Measurements from ENCODE around the gene FAM222B. TPM values are rescaled to one million over a fixed set of nuclear protein-coding genes. Genes with fewer than 3 reads are reported as not detected.

FAM222B gene
- total and polyA plus RNA-seq, 9 of the 15 experiments (the other 6 are each of a cell fraction or from before 2014, with no cell fraction given) = 4.0 to 34.6 (median 7.5) TPM

DNA sequence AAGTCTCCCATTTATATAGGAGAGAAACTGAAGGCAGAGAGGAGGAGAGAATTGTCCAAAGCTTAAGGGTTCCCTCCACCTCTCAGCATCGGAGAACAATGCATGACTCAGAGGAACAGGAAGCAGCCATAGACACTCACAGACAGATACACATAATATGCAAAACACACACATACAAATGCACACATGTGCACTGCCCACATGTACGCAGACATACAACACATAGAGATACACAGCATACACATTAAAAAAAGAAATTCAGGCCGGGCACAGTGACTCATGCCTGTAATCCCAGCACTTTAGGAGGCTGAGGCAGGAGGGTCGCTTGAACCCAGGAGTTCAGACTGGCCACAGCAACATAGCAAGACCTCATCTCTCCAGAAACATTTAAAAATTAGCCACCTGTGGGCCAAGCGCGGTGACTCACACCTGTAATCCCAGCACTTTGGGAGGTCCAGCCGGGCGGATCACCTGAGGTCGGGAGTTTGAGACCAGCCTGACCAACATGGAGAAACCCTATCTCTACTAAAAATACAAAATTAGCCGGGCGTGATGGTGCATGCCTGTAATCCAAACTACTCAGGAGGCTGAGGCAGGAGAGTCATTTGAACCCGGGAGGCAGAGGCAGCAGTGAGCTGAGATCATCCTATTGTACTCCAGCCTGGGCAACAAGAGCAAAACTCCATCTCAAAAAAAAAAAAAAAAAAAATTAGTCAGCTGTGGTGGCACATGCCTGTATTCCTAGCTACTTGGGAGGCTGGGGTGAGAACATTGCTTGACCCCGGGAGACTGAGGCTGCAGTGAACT is 23.6 kb upstream of the FAM222B start (continued):
- TF ChIP-seq, protein P1, sequence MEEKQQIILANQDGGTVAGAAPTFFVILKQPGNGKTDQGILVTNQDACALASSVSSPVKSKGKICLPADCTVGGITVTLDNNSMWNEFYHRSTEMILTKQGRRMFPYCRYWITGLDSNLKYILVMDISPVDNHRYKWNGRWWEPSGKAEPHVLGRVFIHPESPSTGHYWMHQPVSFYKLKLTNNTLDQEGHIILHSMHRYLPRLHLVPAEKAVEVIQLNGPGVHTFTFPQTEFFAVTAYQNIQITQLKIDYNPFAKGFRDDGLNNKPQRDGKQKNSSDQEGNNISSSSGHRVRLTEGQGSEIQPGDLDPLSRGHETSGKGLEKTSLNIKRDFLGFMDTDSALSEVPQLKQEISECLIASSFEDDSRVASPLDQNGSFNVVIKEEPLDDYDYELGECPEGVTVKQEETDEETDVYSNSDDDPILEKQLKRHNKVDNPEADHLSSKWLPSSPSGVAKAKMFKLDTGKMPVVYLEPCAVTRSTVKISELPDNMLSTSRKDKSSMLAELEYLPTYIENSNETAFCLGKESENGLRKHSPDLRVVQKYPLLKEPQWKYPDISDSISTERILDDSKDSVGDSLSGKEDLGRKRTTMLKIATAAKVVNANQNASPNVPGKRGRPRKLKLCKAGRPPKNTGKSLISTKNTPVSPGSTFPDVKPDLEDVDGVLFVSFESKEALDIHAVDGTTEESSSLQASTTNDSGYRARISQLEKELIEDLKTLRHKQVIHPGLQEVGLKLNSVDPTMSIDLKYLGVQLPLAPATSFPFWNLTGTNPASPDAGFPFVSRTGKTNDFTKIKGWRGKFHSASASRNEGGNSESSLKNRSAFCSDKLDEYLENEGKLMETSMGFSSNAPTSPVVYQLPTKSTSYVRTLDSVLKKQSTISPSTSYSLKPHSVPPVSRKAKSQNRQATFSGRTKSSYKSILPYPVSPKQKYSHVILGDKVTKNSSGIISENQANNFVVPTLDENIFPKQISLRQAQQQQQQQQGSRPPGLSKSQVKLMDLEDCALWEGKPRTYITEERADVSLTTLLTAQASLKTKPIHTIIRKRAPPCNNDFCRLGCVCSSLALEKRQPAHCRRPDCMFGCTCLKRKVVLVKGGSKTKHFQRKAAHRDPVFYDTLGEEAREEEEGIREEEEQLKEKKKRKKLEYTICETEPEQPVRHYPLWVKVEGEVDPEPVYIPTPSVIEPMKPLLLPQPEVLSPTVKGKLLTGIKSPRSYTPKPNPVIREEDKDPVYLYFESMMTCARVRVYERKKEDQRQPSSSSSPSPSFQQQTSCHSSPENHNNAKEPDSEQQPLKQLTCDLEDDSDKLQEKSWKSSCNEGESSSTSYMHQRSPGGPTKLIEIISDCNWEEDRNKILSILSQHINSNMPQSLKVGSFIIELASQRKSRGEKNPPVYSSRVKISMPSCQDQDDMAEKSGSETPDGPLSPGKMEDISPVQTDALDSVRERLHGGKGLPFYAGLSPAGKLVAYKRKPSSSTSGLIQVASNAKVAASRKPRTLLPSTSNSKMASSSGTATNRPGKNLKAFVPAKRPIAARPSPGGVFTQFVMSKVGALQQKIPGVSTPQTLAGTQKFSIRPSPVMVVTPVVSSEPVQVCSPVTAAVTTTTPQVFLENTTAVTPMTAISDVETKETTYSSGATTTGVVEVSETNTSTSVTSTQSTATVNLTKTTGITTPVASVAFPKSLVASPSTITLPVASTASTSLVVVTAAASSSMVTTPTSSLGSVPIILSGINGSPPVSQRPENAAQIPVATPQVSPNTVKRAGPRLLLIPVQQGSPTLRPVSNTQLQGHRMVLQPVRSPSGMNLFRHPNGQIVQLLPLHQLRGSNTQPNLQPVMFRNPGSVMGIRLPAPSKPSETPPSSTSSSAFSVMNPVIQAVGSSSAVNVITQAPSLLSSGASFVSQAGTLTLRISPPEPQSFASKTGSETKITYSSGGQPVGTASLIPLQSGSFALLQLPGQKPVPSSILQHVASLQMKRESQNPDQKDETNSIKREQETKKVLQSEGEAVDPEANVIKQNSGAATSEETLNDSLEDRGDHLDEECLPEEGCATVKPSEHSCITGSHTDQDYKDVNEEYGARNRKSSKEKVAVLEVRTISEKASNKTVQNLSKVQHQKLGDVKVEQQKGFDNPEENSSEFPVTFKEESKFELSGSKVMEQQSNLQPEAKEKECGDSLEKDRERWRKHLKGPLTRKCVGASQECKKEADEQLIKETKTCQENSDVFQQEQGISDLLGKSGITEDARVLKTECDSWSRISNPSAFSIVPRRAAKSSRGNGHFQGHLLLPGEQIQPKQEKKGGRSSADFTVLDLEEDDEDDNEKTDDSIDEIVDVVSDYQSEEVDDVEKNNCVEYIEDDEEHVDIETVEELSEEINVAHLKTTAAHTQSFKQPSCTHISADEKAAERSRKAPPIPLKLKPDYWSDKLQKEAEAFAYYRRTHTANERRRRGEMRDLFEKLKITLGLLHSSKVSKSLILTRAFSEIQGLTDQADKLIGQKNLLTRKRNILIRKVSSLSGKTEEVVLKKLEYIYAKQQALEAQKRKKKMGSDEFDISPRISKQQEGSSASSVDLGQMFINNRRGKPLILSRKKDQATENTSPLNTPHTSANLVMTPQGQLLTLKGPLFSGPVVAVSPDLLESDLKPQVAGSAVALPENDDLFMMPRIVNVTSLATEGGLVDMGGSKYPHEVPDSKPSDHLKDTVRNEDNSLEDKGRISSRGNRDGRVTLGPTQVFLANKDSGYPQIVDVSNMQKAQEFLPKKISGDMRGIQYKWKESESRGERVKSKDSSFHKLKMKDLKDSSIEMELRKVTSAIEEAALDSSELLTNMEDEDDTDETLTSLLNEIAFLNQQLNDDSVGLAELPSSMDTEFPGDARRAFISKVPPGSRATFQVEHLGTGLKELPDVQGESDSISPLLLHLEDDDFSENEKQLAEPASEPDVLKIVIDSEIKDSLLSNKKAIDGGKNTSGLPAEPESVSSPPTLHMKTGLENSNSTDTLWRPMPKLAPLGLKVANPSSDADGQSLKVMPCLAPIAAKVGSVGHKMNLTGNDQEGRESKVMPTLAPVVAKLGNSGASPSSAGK (IDR thresholded peaks at IDR 0.05) = no peak; the same call in 1 of the 2 replicates
- TF ChIP-seq, protein P2, sequence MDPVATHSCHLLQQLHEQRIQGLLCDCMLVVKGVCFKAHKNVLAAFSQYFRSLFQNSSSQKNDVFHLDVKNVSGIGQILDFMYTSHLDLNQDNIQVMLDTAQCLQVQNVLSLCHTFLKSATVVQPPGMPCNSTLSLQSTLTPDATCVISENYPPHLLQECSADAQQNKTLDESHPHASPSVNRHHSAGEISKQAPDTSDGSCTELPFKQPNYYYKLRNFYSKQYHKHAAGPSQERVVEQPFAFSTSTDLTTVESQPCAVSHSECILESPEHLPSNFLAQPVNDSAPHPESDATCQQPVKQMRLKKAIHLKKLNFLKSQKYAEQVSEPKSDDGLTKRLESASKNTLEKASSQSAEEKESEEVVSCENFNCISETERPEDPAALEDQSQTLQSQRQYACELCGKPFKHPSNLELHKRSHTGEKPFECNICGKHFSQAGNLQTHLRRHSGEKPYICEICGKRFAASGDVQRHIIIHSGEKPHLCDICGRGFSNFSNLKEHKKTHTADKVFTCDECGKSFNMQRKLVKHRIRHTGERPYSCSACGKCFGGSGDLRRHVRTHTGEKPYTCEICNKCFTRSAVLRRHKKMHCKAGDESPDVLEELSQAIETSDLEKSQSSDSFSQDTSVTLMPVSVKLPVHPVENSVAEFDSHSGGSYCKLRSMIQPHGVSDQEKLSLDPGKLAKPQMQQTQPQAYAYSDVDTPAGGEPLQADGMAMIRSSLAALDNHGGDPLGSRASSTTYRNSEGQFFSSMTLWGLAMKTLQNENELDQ (CRISPR knock-in tag; IDR thresholded peaks at IDR 0.05; ENCODE audit: borderline replicate concordance) = no peak
- TF ChIP-seq, protein P3, sequence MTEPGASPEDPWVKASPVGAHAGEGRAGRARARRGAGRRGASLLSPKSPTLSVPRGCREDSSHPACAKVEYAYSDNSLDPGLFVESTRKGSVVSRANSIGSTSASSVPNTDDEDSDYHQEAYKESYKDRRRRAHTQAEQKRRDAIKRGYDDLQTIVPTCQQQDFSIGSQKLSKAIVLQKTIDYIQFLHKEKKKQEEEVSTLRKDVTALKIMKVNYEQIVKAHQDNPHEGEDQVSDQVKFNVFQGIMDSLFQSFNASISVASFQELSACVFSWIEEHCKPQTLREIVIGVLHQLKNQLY (CRISPR knock-in tag; conservative IDR thresholded peaks at IDR 0.05) = no peak
- no peak for TF ChIP-seq CEBPG (CRISPR knock-in tag; IDR thresholded peaks at IDR 0.05)
- no peak for TF ChIP-seq CEBPG (tag; conservative IDR thresholded peaks at IDR 0.05 in 1 of 2, IDR thresholded peaks at IDR 0.05 in 1 of 2)
- TF ChIP-seq ZNF75A (CRISPR knock-in tag; IDR thresholded peaks at IDR 0.05) = no peak
- TF ChIP-seq, protein P4, sequence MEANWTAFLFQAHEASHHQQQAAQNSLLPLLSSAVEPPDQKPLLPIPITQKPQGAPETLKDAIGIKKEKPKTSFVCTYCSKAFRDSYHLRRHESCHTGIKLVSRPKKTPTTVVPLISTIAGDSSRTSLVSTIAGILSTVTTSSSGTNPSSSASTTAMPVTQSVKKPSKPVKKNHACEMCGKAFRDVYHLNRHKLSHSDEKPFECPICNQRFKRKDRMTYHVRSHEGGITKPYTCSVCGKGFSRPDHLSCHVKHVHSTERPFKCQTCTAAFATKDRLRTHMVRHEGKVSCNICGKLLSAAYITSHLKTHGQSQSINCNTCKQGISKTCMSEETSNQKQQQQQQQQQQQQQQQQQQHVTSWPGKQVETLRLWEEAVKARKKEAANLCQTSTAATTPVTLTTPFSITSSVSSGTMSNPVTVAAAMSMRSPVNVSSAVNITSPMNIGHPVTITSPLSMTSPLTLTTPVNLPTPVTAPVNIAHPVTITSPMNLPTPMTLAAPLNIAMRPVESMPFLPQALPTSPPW (CRISPR knock-in tag; IDR thresholded peaks at IDR 0.05) = no peak
- TF ChIP-seq CC2D1A (IDR thresholded peaks at IDR 0.05) = 0 out of 2 replicates have a peak, but pooled peaks have one; percentile 27

Data from K562 (cell line).